ENCODE measurements around the gene AEN. TPM values are rescaled to one million over a fixed set of nuclear protein-coding genes. Genes with fewer than 3 reads are reported as not detected.

AEN gene
- total RNA-seq, 1 experiment from 2014 or later = 183 TPM

DNA sequence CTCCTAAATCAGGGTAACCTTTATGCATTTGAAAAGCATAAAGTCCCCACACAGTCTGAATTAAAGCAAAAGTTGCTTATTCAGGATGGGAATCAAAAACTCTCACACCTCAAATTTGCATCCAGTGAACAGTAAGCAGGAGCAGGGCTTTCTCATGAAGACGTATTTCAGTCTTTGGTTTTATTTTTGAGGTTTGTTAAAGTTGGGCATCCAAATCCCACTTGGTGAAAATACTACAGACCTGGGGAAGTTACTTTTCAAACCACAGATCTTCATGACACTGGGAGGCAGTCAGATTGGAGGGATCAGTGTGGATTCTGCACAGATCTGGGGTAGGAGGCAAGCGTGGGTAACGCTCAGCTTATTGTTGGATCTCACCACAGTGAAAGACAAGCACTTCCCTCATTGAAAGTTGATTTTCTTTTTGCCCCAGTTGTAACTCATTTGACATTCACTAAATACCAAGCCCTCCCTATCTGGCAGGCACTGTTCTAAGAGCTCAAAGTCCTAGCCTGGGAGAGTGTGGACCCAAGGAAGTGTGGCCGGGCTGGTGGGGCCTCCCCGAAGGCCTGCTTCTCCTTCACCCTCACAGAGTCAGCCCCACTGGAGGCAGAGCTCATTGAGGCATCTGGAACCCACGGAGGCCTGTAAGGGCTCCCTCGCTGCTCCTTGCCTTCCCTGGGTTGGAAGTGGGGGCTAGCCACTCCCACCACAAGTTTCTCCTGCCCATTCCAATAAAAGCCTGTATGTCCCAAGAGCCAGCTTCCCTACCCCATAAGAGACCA is 16.9 kb downstream of the AEN start:
- DNase-seq (ENCODE audit: low spot score) = no peak
- Mint-ChIP-seq H3K4me3 (peak overlapping the region; percentile 56), H3K9me3 (no peaks in the 10 kb centered on the region), H3K27ac (peak overlapping the region; percentile 91), H3K27me3 (ENCODE audit: low read depth) (no peaks in the 10 kb centered on the region; the same call in 1 of the 2 replicates), H3K36me3 (peaks cover 7% of the 10 kb centered on the region), H3K4me1 (peaks cover 39% of the 10 kb centered on the region)
- ChIA-PET CTCF (interaction anchor here (0.9 to 1.8 kb wide), 8 partner anchors 9 to 202 kb away, joined by 3 to 7 read pairs (median 4); partner anchors contain the start of genes AEN, MRPL46 and MRPS11), POLR2A (interaction anchor here (0.7 to 1.4 kb wide), 6 partner anchors 9 to 171 kb away, joined by 3 to 7 read pairs (median 6); partner anchors contain the start of genes AEN, MRPL46 and MRPS11)
- TF ChIP-seq RELA (CRISPR knock-in tag; IDR thresholded peaks at IDR 0.05; ENCODE audit: borderline replicate concordance) (no peak), HMGA2 (CRISPR knock-in tag; IDR thresholded peaks at IDR 0.05) (no peak), ZNF423 (CRISPR knock-in tag; IDR thresholded peaks at IDR 0.05) (no peak), CBFB (CRISPR knock-in tag; IDR thresholded peaks at IDR 0.05; ENCODE audit: low read depth) (no peak), CREM (CRISPR knock-in tag; IDR thresholded peaks at IDR 0.05) (no peak), EMX1 (CRISPR knock-in tag; IDR thresholded peaks at IDR 0.05) (no peak), SP1 (CRISPR knock-in tag; conservative IDR thresholded peaks at IDR 0.05) (no peak), FOXJ3 (CRISPR knock-in tag; IDR thresholded peaks at IDR 0.05; ENCODE audit: borderline replicate concordance) (no peak)
- TF ChIP-seq, protein P1, sequence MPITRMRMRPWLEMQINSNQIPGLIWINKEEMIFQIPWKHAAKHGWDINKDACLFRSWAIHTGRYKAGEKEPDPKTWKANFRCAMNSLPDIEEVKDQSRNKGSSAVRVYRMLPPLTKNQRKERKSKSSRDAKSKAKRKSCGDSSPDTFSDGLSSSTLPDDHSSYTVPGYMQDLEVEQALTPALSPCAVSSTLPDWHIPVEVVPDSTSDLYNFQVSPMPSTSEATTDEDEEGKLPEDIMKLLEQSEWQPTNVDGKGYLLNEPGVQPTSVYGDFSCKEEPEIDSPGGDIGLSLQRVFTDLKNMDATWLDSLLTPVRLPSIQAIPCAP (CRISPR knock-in tag; IDR thresholded peaks at IDR 0.05) = no peak
- peak; percentile 4 for ATAC-seq

GRCh38 chr15:88638626-88639372 is 17.7 kb downstream of the AEN start, which contains the start of gene ISG20:
ISG20 (plus strand) TSS chr15:88639016; CDS start chr15:88639367, 351 bp downstream.
- H3K27me3 Mint-ChIP-seq (ENCODE audit: low read depth) = no peaks in the 10 kb centered on the region; the same call in 1 of the 2 replicates
- H3K36me3 Mint-ChIP-seq = 0 out of 2 replicates have a peak, but pooled peaks cover 2% of the 10 kb centered on the region
- peak within 1 kb of the TSS; percentile 56 for H3K4me3 Mint-ChIP-seq
- H3K4me1 Mint-ChIP-seq = peaks cover 39% of the 10 kb centered on the region
- ChIA-PET CTCF (interaction anchor here (0.7 to 1.8 kb wide), 9 partner anchors 9 to 203 kb away, joined by 3 to 7 read pairs (median 4); partner anchors contain the start of genes AEN, MRPL46 and MRPS11), POLR2A (interaction anchor here (0.7 to 1.4 kb wide), 6 partner anchors 10 to 171 kb away, joined by 3 to 7 read pairs (median 6); partner anchors contain the start of genes AEN, MRPL46 and MRPS11)
- ATAC-seq = peak; percentile 83
- no peaks in the 10 kb centered on the region for H3K9me3 Mint-ChIP-seq
- H3K27ac Mint-ChIP-seq = peak within 1 kb of the TSS; percentile 91
- peak; percentile 86 for DNase-seq (ENCODE audit: low spot score)
- TF ChIP-seq NR1H2 (CRISPR knock-in tag; IDR thresholded peaks at IDR 0.05) = no peak
- no peak for TF ChIP-seq CBFB (CRISPR knock-in tag; IDR thresholded peaks at IDR 0.05; ENCODE audit: low read depth)
- TF ChIP-seq NFYB (CRISPR knock-in tag; conservative IDR thresholded peaks at IDR 0.05; ENCODE audit: low read depth) = no peak
- peak; percentile 85 for TF ChIP-seq USF2 (CRISPR knock-in tag; IDR thresholded peaks at IDR 0.05)
- TF ChIP-seq, protein P2, sequence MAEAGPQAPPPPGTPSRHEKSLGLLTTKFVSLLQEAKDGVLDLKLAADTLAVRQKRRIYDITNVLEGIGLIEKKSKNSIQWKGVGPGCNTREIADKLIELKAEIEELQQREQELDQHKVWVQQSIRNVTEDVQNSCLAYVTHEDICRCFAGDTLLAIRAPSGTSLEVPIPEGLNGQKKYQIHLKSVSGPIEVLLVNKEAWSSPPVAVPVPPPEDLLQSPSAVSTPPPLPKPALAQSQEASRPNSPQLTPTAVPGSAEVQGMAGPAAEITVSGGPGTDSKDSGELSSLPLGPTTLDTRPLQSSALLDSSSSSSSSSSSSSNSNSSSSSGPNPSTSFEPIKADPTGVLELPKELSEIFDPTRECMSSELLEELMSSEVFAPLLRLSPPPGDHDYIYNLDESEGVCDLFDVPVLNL (CRISPR knock-in tag; IDR thresholded peaks at IDR 0.05; ENCODE audit: borderline replicate concordance, low read depth) = no peak
- TF ChIP-seq MXD4 (CRISPR knock-in tag; IDR thresholded peaks at IDR 0.05; ENCODE audit: borderline replicate concordance) = no peak
- peak; percentile 78 for TF ChIP-seq ARID4B (CRISPR knock-in tag; IDR thresholded peaks at IDR 0.05; ENCODE audit: borderline replicate concordance)
- peak; percentile 81; the same call in 1 of the 2 replicates for TF ChIP-seq ATF3 (CRISPR knock-in tag; conservative IDR thresholded peaks at IDR 0.05)
- TF ChIP-seq KAT7 (CRISPR knock-in tag; IDR thresholded peaks at IDR 0.05; ENCODE audit: borderline replicate concordance) = no peak
- TF ChIP-seq ZNF425 (CRISPR knock-in tag; conservative IDR thresholded peaks at IDR 0.05) = no peak
- TF ChIP-seq EMX1 (CRISPR knock-in tag; IDR thresholded peaks at IDR 0.05) = no peak
- TF ChIP-seq FOXP1 (CRISPR knock-in tag; IDR thresholded peaks at IDR 0.05; ENCODE audit: borderline replicate concordance) = peak; percentile 63; the same call in 1 of the 2 replicates
- TF ChIP-seq ETV6 (CRISPR knock-in tag; IDR thresholded peaks at IDR 0.05) = peak; percentile 17; the same call in 1 of the 2 replicates
- peak; percentile 78 for TF ChIP-seq NFE2L1 (CRISPR knock-in tag; IDR thresholded peaks at IDR 0.05)
- peak; percentile 95 for TF ChIP-seq MAX (CRISPR knock-in tag; IDR thresholded peaks at IDR 0.05)
